Liver (tissue), 9 donors: ENCODE data around the gene PMM2. TPM values are rescaled to one million over a fixed set of nuclear protein-coding genes. Genes with fewer than 3 reads are reported as not detected.
A peak's percentile ranks its signal among the peaks of the same experiment; 100 is the strongest.

ENCODE experiments used
- DNase-seq: peaks from one replicate; pipeline ENCODE4 v3.0.0-alpha.2; 2017; ENCODE audit warnings: low spot score
- H3K27ac ChIP-seq, 2 donors: one replicate each; pipeline ENCODE4 v1.7.0; 2013; ENCODE audit warnings: inconsistent platforms in 2 of 2, low read length in 2 of 2, control low read depth in 1 of 2, low read depth in 1 of 2, mild to moderate bottlenecking in 1 of 2
- H3K27me3 ChIP-seq, 4 donors: one replicate each; pipeline versions ENCODE4 v1.6.1 to v1.7.0; 2013; ENCODE audit warnings: low read length in 3 of 4, inconsistent platforms in 1 of 4, mild to moderate bottlenecking in 1 of 4, moderate library complexity in 1 of 4; ENCODE audit not compliant: control insufficient read depth in 4 of 4, insufficient read depth in 4 of 4
- H3K36me3 ChIP-seq, 4 donors: one replicate each; pipeline versions ENCODE4 v1.6.1 to v1.7.0; 2013; ENCODE audit warnings: low read length in 3 of 4, mild to moderate bottlenecking in 3 of 4, low read depth in 1 of 4, moderate library complexity in 1 of 4; ENCODE audit not compliant: control insufficient read depth in 4 of 4, insufficient read depth in 3 of 4
- H3K4me1 ChIP-seq, 4 donors: one replicate each; pipeline versions ENCODE4 v1.6.1 to v1.7.0; 2013; ENCODE audit warnings: low read length in 3 of 4, mild to moderate bottlenecking in 3 of 4, moderate library complexity in 1 of 4; ENCODE audit not compliant: control insufficient read depth in 4 of 4, insufficient read depth in 4 of 4
- H3K4me3 ChIP-seq, 3 donors: one replicate each; pipeline versions ENCODE4 v1.6.1 to v1.7.0; 2013; ENCODE audit warnings: low read length in 3 of 3, control low read depth in 1 of 3, low read depth in 1 of 3, mild to moderate bottlenecking in 1 of 3
- H3K9ac ChIP-seq, 2 donors: one replicate each; pipeline ENCODE4 v1.7.0; 2013; ENCODE audit warnings: low read length in 2 of 2, mild to moderate bottlenecking in 2 of 2, moderate library complexity in 2 of 2, control low read depth in 1 of 2, low read depth in 1 of 2
- H3K9me3 ChIP-seq, 4 donors: one replicate each; pipeline versions ENCODE4 v1.6.1 to v1.7.0; 2013; ENCODE audit warnings: low read length in 3 of 4; ENCODE audit not compliant: control insufficient read depth in 4 of 4
- CTCF ChIP-seq: fragments of 150-350 bp; IDR thresholded peaks from 2 replicates; pipeline ENCODE4 v1.5.1; 2017; ENCODE audit warnings: improper control_type of control experiment, low read depth, low read length; ENCODE audit not compliant: missing input control
- EGR1 ChIP-seq, 2 donors: IDR thresholded peaks; 2 replicates each; pipeline ENCODE4 v1.6.1; 2016 to 2018; ENCODE audit warnings: antibody characterized with exemption in 2 of 2, low read depth in 2 of 2
- FOXA1 ChIP-seq: IDR thresholded peaks from 2 replicates; pipeline ENCODE4 v1.6.1; 2016; ENCODE audit warnings: antibody characterized with exemption
- FOXA2 ChIP-seq: IDR thresholded peaks from 2 replicates; pipeline ENCODE4 v1.6.1; 2016; ENCODE audit warnings: antibody characterized with exemption
- GABPA ChIP-seq, 2 donors: IDR thresholded peaks in 1 of 2; conservative IDR thresholded peaks in 1 of 2; 2 replicates each; pipeline ENCODE4 v1.6.1; 2016; ENCODE audit warnings: antibody characterized with exemption in 2 of 2, mild to moderate bottlenecking in 1 of 2, moderate library complexity in 1 of 2
- HNF4A ChIP-seq, 2 donors: conservative IDR thresholded peaks; 2 replicates each; pipeline ENCODE4 v1.6.1; 2016; ENCODE audit warnings: antibody characterized with exemption in 2 of 2, mild to moderate bottlenecking in 2 of 2
- HNF4G ChIP-seq: IDR thresholded peaks from 2 replicates; pipeline ENCODE4 v1.6.1; 2016; ENCODE audit warnings: antibody characterized with exemption
- JUND ChIP-seq, 2 donors: IDR thresholded peaks; 2 replicates each; pipeline ENCODE4 v1.6.1; 2016; ENCODE audit warnings: antibody characterized with exemption in 2 of 2
- NR2F2 ChIP-seq: IDR thresholded peaks from 2 replicates; pipeline ENCODE4 v1.6.1; 2016; ENCODE audit warnings: antibody characterized with exemption
- RAD21 ChIP-seq, 2 donors: IDR thresholded peaks; 2 replicates each; pipeline ENCODE4 v1.6.1; 2016; ENCODE audit warnings: antibody characterized with exemption in 2 of 2, mild to moderate bottlenecking in 2 of 2
- RXRA ChIP-seq, 2 donors: IDR thresholded peaks; 2 replicates each; pipeline ENCODE4 v1.6.1; 2017 to 2018; ENCODE audit warnings: antibody characterized with exemption in 2 of 2, mild to moderate bottlenecking in 1 of 2
- SP1 ChIP-seq: IDR thresholded peaks from 2 replicates; pipeline ENCODE4 v1.6.1; 2018; ENCODE audit warnings: antibody characterized with exemption, mild to moderate bottlenecking
- TAF1 ChIP-seq: conservative IDR thresholded peaks from 2 replicates; pipeline ENCODE4 v1.6.1; 2016; ENCODE audit warnings: antibody characterized with exemption, mild to moderate bottlenecking
- YY1 ChIP-seq: IDR thresholded peaks from 2 replicates; pipeline ENCODE4 v1.6.1; 2016; ENCODE audit warnings: antibody characterized with exemption, mild to moderate bottlenecking
- ZBTB33 ChIP-seq: IDR thresholded peaks from 2 replicates; pipeline ENCODE4 v1.6.1; 2016; ENCODE audit warnings: antibody characterized with exemption
- WGBS: extraction: QIAGEN DNeasy Blood & Tissue Kit; methylation state at CpG from one replicate; pipeline ENCODE4 v1.1.7; 2013; 5-methylcytosine and 5-hydroxymethylcytosine counted together
- polyA plus RNA-seq, 2 donors: library from polyadenylated mRNA; stranded (reverse) in 1 of 2; unstranded in 1 of 2; fragments of 200-250 nt in 1 of 2; fragments of >200 nt in 1 of 2; fragmentation: Nextera tagmentation in 1 of 2; extraction: Ambion mirVana in 1 of 2; gene quantifications; one replicate each; pipeline versions ENCODE4 v1.2.1 to v1.2.3, GENCODE V29; 2013 to 2015
- total RNA-seq, 2 donors: library from RNA; depleted of rRNA; stranded (reverse); fragments of >200 nt; gene quantifications; one replicate each; pipeline ENCODE4 v1.2.3, GENCODE V29; 2014
- TF ChIP-seq, protein P1 (sequence below): IDR thresholded peaks from 2 replicates; pipeline ENCODE4 v1.6.1; 2016; ENCODE audit warnings: antibody characterized with exemption
- TF ChIP-seq, protein P2 (sequence below): IDR thresholded peaks from 2 replicates; pipeline ENCODE4 v1.6.1; 2016; ENCODE audit warnings: antibody characterized with exemption, mild to moderate bottlenecking
- TF ChIP-seq, protein P3 (sequence below): IDR thresholded peaks from 2 replicates; pipeline ENCODE4 v1.6.1; 2016; ENCODE audit warnings: antibody characterized with exemption
- donor health status: healthy.
- donor health status: healthy.
- donor health status: healthy.
- donor health status: healthy.
- donor health status: healthy.

Gene PMM2
- total and polyA plus RNA-seq, 4 donors, result 6.8 to 38.9 (median 30.0) TPM

- H3K4me1 ChIP-seq, result peaks cover 14 to 25% (median 20%) of the 10 kb centered on the region in 4 donors
- H3K27me3 ChIP-seq, result no peaks in the 10 kb centered on the region
- TF ChIP-seq, protein P1, sequence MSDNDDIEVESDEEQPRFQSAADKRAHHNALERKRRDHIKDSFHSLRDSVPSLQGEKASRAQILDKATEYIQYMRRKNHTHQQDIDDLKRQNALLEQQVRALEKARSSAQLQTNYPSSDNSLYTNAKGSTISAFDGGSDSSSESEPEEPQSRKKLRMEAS, result peak; percentile 77
- TF ChIP-seq ZBTB33 (peak; percentile 55), TAF1 (no peak), GABPA (IDR thresholded peaks at IDR 0.05 in 1 of 2, conservative IDR thresholded peaks at IDR 0.05 in 1 of 2) (peak; percentile 24 to 74), HNF4G (peak; percentile 58), HNF4A (conservative IDR thresholded peaks at IDR 0.05) (peak; percentile 77 to 81), FOXA1 (no peak), EGR1 (IDR thresholded peaks at IDR 0.05; ENCODE audit: low read depth in 2 of 2) (no peak), CTCF (no peak), RXRA (IDR thresholded peaks at IDR 0.05) (peak; percentile 97 to 99), FOXA2 (peak; percentile 13), NR2F2 (peak; percentile 83), SP1 (peak; percentile 88), JUND (IDR thresholded peaks at IDR 0.05) (peak; percentile 54 to 66), YY1 (peak; percentile 46), RAD21 (IDR thresholded peaks at IDR 0.05) (peak; percentile 40 to 66)
- TF ChIP-seq, protein P2, sequence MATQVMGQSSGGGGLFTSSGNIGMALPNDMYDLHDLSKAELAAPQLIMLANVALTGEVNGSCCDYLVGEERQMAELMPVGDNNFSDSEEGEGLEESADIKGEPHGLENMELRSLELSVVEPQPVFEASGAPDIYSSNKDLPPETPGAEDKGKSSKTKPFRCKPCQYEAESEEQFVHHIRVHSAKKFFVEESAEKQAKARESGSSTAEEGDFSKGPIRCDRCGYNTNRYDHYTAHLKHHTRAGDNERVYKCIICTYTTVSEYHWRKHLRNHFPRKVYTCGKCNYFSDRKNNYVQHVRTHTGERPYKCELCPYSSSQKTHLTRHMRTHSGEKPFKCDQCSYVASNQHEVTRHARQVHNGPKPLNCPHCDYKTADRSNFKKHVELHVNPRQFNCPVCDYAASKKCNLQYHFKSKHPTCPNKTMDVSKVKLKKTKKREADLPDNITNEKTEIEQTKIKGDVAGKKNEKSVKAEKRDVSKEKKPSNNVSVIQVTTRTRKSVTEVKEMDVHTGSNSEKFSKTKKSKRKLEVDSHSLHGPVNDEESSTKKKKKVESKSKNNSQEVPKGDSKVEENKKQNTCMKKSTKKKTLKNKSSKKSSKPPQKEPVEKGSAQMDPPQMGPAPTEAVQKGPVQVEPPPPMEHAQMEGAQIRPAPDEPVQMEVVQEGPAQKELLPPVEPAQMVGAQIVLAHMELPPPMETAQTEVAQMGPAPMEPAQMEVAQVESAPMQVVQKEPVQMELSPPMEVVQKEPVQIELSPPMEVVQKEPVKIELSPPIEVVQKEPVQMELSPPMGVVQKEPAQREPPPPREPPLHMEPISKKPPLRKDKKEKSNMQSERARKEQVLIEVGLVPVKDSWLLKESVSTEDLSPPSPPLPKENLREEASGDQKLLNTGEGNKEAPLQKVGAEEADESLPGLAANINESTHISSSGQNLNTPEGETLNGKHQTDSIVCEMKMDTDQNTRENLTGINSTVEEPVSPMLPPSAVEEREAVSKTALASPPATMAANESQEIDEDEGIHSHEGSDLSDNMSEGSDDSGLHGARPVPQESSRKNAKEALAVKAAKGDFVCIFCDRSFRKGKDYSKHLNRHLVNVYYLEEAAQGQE, result peak; percentile 18
- TF ChIP-seq, protein P3, sequence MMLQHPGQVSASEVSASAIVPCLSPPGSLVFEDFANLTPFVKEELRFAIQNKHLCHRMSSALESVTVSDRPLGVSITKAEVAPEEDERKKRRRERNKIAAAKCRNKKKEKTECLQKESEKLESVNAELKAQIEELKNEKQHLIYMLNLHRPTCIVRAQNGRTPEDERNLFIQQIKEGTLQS, result no peak
- H3K27ac ChIP-seq, result peak overlapping the region; percentile 68 to 91
- H3K36me3 ChIP-seq, result peaks cover 10 to 30% (median 17%) of the 10 kb centered on the region in 4 donors
- no peak overlapping the region for H3K9ac ChIP-seq
- WGBS, result 30% methylated on average over 11 of the region's 11 CpGs
- H3K9me3 ChIP-seq, result no peaks in the 10 kb centered on the region
- peak; percentile 39 for DNase-seq
- no peak overlapping the region for H3K4me3 ChIP-seq
Observed at GRCh38 chr16:8850279-8850885, 52.7 kb downstream of the PMM2 start.
